Measurements from ENCODE around the gene LAPTM5.
A peak's percentile ranks its signal among the peaks of the same experiment; 100 is the strongest.

Gene LAPTM5

GRCh38 chr1:30801771-30802198 is 44.2 kb upstream of the LAPTM5 start:
- peak; percentile 89 for TF ChIP-seq CTCF (IDR thresholded peaks at IDR 0.05; ENCODE audit: borderline replicate concordance, control extremely low read depth, extremely low read depth, insufficient read depth, missing control alignments)
- peak; percentile 84 for DNase-seq (ENCODE audit: low spot score)
- in situ Hi-C loops (cut with MboI; ENCODE audit: low sequenced_read_pairs, unreplicated experiment) = loop anchor here (5.0 kb wide), 1 partner anchor 111 kb away; no protein-coding TSS in a partner anchor

GRCh38 chr1:30799233-30799511 is 41.6 kb upstream of the LAPTM5 start:
- in situ Hi-C loops (cut with MboI; ENCODE audit: low sequenced_read_pairs, unreplicated experiment) = no loop called here
- no peak for TF ChIP-seq CTCF (IDR thresholded peaks at IDR 0.05; ENCODE audit: borderline replicate concordance, control extremely low read depth, extremely low read depth, insufficient read depth, missing control alignments)

GRCh38 chr1:30798389-30799232 is 41.0 kb upstream of the LAPTM5 start:
- in situ Hi-C loops (cut with MboI; ENCODE audit: low sequenced_read_pairs, unreplicated experiment) = no loop called here
- TF ChIP-seq CTCF (IDR thresholded peaks at IDR 0.05; ENCODE audit: borderline replicate concordance, control extremely low read depth, extremely low read depth, insufficient read depth, missing control alignments) = no peak
- DNase-seq (ENCODE audit: low spot score) = no peak

More at GRCh38 chr1:30799233-30799511, 41.6 kb upstream of the LAPTM5 start:
- no peak for DNase-seq (ENCODE audit: low spot score)

GRCh38 chr1:30795026-30795425 is 37.5 kb upstream of the LAPTM5 start:
- in situ Hi-C loops (cut with MboI; ENCODE audit: low sequenced_read_pairs, unreplicated experiment) = no loop called here

GRCh38 chr1:30794260-30794659 is 36.7 kb upstream of the LAPTM5 start:
- no peak for TF ChIP-seq CTCF (IDR thresholded peaks at IDR 0.05; ENCODE audit: borderline replicate concordance, control extremely low read depth, extremely low read depth, insufficient read depth, missing control alignments)

More at GRCh38 chr1:30795026-30795425, 37.5 kb upstream of the LAPTM5 start:
- TF ChIP-seq CTCF (IDR thresholded peaks at IDR 0.05; ENCODE audit: borderline replicate concordance, control extremely low read depth, extremely low read depth, insufficient read depth, missing control alignments) = no peak
- no peak for DNase-seq (ENCODE audit: low spot score)

GRCh38 chr1:30793209-30793608 is 35.6 kb upstream of the LAPTM5 start:
- no peak for TF ChIP-seq CTCF (IDR thresholded peaks at IDR 0.05; ENCODE audit: borderline replicate concordance, control extremely low read depth, extremely low read depth, insufficient read depth, missing control alignments)
- DNase-seq (ENCODE audit: low spot score) = no peak
- in situ Hi-C loops (cut with MboI; ENCODE audit: low sequenced_read_pairs, unreplicated experiment) = no loop called here

More at GRCh38 chr1:30794260-30794659, 36.7 kb upstream of the LAPTM5 start:
- in situ Hi-C loops (cut with MboI; ENCODE audit: low sequenced_read_pairs, unreplicated experiment) = no loop called here
- DNase-seq (ENCODE audit: low spot score) = no peak

All from GM13976 (cell line).